HG02610 (cell line): ENCODE data around the gene INTS7.

ENCODE experiments used
- ATAC-seq: cut with Tn5 transposase; IDR thresholded peaks from one replicate; pipeline ENCODE4 v1.9.1; 2021; ENCODE audit warnings: mild to moderate bottlenecking, moderate library complexity; ENCODE audit not compliant: unreplicated experiment

Gene INTS7, protein sequence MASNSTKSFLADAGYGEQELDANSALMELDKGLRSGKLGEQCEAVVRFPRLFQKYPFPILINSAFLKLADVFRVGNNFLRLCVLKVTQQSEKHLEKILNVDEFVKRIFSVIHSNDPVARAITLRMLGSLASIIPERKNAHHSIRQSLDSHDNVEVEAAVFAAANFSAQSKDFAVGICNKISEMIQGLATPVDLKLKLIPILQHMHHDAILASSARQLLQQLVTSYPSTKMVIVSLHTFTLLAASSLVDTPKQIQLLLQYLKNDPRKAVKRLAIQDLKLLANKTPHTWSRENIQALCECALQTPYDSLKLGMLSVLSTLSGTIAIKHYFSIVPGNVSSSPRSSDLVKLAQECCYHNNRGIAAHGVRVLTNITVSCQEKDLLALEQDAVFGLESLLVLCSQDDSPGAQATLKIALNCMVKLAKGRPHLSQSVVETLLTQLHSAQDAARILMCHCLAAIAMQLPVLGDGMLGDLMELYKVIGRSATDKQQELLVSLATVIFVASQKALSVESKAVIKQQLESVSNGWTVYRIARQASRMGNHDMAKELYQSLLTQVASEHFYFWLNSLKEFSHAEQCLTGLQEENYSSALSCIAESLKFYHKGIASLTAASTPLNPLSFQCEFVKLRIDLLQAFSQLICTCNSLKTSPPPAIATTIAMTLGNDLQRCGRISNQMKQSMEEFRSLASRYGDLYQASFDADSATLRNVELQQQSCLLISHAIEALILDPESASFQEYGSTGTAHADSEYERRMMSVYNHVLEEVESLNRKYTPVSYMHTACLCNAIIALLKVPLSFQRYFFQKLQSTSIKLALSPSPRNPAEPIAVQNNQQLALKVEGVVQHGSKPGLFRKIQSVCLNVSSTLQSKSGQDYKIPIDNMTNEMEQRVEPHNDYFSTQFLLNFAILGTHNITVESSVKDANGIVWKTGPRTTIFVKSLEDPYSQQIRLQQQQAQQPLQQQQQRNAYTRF

DNA sequence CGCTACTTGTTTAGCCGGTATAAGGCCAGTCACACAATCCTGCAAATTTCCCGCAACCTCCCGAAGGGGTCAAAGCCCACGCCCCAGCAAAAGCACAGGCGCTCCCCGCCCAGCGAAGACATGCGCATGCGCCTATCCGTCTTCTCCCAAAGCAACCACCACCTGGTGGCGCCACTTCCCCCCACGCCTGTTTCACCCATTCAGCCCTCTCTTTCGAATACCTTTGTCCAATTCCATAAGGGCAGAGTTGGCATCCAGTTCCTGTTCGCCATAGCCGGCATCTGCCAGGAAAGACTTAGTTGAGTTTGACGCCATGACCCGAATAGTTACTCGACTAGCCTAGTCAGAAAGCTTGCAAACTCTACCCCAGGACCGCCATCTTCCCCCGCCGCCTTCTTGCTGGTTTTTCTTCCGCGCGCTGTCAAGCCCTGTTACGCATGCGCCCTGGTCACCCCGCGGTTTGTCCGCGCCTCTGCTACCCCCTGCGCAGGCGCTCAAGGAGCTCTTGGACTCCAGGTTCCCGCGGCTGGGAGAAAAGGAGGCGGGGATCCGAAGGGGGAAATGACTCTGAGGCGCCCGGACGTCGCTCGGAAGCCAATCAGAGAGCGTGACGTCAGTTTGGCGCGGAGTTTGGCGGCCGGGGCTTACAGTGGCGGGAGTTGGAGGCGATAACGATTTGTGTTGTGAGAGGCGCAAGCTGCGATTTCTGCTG, at the start of gene INTS7, which contains the start of gene DTL:
TSS of gene INTS7 (minus strand) at position 435 of the 712 bp plus-strand sequence. CDS start at position 315, 120 bp downstream.
TSS of gene DTL (plus strand) at position 626 of the 712 bp plus-strand sequence. CDS start 143 bp downstream, outside the sequence.
- peak; percentile 66 for ATAC-seq

DNA sequence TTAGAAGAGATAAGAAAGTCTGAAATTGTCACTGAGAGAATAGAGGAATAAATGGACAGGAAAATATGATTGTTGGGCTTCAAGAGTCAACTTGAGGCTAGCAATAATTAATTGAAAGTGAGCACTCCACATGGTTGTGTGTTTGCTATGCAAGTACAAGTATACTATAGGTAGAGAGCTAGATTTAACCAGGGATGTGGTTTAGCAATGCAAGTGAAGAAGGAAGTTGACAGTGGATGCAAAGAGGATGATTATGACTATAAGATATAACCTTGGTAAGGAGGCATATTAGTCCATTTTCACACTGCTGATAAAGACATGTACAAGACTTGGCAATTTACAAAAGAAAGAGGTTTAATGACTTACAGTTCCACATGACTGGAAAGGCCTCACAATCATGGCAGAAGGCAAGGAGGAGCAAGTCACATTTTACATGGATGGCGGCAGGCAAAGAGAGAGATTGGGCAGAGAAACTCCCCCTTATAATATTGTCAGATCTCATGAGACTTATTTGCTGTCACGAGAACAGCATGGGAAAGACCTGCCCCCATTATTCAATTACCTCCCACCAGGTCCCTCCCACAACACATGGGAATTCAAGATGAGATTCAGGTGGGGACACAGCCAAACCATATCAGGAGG, 47.5 kb upstream of the INTS7 start:
- ATAC-seq, result no peak

DNA sequence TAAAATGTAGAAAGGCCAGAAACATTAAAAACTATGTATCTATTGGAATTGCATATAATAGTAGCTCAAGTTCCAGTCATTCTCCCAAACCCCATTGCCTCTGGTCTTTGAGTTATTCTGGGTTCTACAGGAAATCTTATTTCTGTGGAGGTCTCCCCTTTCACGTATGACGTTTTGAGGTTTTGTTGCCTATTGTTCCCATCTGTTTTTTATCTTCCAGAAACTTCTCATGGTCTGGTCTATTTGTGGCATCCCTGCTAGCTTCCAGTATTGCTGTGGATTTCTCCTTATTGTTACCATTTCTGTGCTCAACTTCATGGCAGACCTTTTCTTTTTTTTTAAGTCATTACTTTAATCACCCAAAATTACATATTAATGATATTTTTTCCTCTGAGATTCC, 43.5 kb upstream of the INTS7 start:
- ATAC-seq, result no peak

DNA sequence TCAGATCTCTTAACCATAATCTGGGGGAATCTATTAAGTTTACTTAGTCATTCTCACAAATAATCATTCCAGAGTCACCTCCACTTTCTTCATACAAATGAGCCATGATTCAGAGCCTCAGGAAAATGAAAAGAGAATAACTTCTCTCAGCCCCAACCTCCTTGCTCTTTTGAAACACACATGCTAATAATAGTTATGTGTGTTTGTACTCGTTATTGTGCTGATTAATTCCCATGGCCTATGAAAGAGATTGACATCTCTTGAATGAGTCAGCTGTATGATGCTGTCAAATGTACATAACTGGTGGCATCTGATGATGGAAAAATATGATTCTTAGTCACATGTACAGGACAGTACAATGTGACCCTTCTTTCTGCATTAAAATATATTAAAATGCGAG, 41.7 kb upstream of the INTS7 start:
- no peak for ATAC-seq

DNA sequence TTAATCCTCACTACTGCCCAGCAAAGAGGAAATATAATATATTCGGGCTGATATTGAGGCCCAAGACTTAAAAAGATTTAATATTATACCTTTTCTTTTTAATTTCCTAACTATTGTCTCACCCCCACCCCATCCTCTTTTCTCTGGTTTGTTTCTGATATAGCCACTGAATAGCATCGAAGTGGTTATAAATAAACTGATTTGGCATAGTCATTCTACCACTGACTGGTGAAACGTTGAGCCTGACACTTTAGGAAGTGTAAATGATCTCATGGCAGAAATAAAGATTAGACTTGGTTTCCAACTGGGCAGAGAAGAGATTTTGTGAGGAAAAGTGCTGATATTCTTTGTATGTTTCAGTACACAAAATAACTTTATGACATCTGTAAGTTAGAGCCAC, 39.5 kb upstream of the INTS7 start:
- no peak for ATAC-seq

DNA sequence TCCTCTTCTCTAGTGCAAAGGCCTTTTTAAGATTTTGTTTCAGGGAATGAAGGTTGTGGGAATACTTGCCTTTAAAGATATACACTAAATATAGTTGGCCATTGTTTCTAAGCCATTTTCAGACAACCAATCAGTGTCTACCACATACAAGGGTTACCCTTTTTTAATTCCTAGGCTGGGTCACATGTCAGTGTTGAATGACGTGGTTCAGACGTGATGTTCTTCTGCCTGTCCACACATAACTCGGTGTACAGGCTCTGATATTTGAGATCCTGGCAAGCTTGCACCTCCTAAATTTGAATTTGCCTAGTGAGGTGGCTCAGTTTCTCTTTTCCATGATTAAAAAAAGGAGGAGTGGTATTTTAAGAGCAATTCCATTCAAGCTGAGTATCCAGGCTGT, 39.0 kb upstream of the INTS7 start:
- ATAC-seq, result no peak

DNA sequence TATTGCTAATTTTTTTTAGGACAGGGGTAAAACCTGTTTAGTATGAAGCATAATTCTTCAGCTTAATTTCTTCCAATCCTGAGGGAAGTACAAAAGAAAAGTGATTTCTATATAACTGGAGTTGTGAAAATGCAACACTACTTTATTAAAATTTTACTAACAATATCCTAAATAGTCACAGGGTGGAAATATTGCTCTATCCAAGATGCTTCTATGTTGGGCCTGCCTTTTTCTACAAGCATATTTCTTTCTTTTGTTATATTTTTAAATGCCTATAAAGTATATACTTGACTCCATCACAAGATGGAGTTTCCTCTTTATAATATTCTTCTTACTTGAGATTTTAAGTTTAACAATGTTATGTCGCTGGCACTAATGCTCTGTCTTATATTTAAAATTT, 38.1 kb upstream of the INTS7 start:
- ATAC-seq, result no peak

DNA sequence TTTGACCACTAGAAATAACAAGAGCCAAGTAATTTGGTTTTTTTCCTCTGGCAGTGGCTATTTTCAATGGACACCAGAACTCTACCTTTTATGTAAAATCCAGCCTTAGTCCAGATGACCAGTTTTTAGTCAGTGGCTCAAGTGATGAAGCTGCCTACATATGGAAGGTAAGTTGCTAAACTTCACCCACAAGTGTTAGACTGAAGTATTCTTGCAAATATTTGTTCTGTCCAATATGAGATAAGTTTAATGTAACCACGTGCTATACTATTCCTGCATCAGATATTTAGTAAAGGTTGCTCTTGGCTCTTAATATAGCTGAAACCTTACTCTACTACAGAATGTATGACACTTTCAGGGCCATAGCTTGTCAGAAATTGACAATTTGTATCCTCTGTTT, 36.7 kb upstream of the INTS7 start:
- no peak for ATAC-seq

DNA sequence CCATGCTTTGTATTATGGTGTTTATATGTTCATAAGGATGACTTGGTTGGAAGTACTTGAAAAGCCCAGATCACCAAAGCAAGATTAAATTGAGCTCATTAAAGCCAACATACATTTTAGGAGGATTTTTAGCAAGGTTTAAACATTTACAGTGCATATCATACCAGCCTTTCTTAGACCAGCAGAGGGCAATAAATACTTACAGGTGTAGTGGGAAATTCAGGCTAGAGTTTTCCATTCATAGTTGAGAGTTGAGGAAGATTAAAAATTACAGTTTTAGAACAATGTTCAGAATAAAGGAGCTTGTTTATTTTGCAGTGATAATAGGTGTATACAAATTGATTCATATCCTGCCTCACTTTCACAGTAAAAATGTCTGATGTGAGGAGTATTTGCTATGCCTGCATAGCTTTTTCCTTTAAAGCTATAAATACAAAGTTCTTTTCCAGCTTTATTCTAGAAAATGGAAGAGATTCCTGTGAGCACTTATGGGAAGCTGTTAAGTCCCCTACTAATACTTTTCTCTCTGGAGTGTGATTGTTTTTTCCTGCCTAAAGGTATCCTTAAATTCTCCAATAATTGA, 35.5 kb upstream of the INTS7 start:
- ATAC-seq, result no peak

DNA sequence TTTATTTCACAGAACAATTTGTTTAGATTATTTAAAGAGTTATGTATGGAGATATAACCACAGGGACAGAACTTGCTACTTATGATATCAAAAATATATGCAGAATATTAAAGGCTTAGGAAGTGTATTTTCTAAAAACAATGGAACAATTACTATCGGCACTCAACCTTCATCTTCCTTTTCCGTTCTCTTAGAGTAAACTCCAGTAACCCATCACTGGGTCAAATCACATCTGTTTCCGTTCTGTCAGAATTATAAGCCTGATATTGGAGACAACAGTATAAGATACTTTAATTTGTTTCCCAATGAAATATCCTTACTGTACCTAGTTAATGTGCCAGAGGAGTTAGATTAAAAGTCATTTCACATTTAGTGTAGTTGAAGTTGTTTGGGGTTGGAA, 32.4 kb upstream of the INTS7 start:
- no peak for ATAC-seq

DNA sequence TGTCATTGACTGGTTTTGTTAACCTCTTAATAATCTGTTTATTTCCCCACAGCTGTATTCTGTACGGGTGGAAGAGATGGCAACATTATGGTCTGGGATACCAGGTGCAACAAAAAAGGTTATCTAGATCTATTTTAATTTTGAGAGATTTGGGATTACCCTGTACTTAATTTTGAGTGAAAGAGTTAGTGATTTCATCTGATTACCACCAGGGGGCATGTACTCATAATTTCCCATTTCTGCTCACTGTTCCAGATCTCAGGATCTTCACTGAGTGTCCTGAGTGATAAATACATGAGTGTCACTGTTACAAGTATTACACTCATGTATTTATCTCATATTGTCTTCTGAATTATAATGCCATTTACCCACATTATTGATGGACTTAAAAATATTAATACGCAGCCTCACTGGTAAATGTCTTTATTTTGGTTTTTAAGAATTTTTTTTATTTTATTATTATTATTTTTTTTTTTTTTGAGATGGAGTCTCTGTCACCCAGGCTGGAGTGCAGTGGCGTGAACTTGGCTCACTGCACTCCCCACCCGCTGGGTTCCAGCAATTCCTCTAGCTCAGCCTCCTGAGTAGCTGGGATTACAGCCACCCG, 27.6 kb upstream of the INTS7 start:
- no peak for ATAC-seq

DNA sequence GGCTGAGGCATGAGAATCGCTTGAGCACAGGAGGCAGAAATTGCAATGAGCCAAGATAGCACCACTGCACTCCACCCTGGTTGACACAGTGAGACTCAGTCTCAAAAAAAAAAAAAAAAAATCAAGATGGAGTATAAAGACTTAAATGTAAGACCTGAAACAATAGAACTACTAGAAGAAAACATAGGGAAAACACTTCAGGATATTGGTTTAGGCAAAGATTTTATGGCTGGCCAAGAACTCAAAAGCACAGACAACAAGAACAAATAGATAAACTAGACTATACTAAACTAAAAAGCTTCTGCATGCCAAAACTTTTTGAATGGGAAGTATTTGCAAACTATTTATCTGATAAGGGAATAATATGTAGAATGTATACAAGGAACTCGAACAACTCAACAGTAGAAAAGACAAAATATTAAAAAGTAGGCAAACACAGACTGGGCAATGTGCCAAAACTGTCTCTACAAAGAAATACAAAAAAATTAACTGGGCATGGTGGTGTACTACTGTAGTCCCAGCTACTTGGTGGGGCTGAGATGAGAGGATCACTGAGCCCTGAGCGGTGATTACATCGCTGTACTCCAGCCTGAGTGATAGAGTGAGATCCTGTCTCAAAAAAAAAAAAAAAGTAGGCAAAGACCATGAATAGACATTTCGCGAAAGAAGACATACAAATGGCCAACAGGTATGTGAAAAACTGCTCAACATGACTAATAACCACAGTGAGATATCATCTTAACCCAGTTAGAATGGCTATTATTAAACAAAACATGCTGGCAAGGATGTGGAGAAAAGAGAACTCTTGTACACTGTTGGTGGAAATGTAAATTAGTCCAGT, 25.5 kb upstream of the INTS7 start:
- ATAC-seq, result no peak

DNA sequence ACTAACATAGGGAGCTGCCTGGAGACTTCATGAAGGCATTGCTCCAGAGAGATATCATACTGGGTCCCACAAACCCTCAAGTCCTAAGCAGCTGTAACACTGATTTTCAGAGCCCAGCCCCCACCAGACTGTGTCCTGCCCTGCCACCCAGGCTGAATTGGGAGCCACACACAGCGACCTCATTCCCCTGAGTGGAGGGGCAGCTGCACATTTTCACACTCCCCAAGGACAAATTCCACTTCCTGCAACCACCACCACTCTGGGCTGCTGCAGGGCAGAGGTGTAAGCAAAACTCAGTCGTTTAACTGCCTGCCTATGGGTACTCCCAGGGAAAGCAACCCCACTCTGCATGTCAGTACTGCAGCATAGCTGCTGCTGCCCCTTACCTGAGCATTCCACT, 20.0 kb upstream of the INTS7 start:
- ATAC-seq, result no peak

DNA sequence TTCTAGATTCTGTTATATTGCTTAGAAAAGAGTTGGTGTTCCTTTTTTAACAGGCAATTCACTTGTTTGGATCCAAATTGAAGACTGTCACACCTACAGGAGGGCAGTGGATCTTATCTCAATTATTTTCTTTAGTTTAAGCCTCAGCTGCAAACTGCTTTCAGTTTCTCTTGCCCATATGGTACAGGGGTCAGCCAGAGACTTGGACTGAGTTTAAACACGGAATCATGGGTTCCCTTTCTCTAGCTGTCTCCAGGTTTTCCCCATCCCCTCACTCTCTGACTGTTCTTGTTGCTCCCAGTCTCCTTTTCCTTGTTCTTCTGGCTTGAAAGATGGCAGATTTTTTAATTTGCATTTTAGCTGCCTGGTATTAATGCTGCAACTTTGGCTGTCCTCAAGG, 18.6 kb upstream of the INTS7 start:
- ATAC-seq, result no peak

DNA sequence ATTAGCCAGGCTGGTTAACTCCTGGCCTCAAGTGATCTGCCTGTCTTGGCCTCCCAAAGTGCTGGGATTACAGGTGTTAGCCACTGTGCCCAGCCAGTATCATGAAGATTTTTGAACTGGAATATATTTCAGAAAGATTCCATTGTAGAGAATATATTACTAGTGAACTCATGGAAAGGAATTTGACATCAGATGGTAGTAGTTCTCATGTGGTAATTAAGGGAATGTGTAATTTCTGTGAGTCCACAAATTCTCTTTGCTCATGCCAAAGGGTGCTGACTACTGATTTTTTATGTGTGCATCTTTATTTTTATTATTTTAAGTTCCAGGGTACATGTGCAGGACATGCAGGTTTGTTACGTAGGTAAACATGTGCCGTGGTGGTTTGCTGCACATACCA, 10.6 kb upstream of the INTS7 start:
- no peak for ATAC-seq

DNA sequence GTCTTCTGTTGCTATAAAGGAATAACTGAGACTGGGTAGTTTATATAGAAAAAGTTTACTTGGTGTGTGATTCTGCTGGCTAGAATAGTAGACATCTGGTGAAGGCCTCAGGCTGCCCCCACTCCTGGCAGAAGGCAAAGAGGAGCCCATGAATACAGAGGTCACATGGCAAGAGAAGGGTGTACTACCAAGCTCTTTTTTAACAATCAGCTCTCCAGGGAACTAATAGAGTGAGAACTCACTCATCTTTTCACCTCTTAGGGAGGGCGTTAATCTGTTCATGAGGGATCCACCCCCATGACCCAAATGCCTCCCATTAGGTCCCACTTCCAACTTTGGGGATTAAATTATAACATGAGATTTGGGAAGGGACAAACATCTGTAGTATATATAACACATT, 9.5 kb upstream of the INTS7 start:
- no peak for ATAC-seq

DNA sequence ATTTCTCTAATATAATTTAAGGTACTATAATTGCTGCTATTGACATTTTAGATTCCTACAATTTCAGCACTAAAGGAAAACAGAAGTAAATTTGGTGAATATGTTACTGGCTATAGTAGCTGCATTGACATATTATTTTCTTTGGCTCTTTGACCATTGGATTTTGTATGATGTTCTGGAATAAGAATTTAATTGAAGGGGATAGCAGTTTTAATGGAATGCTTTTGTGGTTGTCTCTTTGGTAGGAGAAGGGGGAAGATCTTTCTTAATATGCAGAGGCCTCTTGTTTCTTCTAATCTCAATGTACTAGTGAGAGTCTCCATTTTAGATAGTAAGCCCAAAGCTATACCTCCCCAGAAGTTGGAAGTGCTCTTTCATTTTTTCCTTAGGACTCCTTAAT, 7.1 kb upstream of the INTS7 start:
- ATAC-seq, result no peak

DNA sequence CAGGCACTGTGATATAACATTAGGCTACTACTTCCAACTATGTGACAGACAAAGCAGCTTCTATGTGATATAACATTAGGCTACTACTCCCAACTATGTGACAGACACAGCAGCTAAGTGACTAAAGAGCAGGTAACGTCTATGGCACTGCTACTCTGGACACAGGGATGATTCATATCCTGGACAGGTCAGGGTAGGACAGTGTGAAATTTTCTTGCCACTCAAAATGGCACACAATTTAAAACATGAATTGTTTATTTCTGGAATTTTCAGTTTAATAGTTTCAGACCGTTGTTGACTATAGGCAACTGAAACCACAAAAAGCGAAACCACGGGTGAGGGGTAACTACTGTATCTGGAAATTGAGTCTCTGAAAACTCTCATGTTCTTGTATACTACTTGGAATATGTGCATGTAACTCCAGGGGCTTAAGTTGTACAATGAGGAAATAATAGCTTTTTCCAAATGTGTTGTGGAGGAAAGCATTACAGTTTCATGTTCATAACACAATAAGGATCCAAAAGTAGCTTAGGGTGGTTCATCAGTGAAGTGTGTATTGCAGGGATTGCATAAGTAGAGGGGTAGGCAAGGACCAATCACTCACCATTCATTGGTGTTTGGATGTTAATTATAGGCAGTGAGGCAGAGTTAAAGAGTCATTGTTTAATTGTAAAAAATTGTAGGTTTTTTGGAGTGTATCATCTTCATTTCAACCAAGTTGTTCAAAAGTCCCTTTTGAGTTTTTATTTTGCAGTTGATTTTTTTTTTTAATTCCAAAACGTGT, 5.5 kb upstream of the INTS7 start:
- ATAC-seq, result no peak
